Measurements from ENCODE around the gene TEX19. TPM values are rescaled to one million over a fixed set of nuclear protein-coding genes. Genes with fewer than 3 reads are reported as not detected.

The TEX19 gene
- total RNA-seq, 4 donors from 2014 or later = not detected

DNA sequence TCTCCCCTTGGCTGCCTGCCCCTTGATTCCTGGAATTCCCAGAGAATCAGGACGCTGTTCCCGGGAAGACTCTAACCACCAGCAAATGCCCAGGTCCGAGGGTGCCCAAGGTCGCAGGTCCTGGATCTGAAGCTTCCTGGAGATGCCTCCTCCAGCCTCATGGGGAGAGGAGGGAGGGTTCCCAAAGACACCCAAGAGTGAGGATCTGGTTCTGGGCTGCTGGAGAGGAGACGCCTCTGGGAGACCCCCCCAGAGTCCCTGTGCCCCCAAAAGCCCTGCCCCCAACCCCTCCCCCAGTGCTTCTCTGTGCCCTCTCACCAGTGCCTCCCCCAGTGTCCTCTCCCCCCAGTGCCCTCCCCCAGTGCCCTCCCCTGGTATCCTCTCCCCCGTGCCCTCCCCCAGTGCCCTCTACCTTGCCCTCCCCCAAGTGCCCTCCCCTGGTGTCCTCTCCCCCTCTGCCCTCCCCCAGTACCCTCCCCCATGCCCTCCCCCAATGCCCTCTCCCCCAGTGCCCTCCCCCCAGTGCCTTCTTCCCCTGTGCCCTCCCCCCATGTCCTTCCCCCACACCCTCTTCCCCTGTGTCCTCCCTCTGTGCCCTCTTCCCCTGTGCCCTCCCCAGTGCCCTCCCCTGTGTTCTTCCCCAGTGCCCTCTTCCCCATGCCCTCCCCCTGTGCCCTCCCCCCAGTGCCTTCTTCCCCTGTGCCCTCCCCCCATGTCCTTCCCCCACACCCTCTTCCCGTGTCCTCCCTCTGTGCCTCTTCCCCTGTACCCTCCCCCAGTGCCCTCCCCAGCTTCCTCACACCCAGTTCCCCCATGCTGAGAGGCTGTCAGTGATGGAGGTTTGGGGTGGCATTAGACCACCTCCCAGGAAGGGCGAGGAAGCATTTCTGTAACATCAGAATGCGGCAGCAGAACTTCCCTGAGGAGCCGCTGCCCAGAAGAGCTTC is 19.1 kb upstream of the TEX19 start:
- TF ChIP-seq, protein P1, sequence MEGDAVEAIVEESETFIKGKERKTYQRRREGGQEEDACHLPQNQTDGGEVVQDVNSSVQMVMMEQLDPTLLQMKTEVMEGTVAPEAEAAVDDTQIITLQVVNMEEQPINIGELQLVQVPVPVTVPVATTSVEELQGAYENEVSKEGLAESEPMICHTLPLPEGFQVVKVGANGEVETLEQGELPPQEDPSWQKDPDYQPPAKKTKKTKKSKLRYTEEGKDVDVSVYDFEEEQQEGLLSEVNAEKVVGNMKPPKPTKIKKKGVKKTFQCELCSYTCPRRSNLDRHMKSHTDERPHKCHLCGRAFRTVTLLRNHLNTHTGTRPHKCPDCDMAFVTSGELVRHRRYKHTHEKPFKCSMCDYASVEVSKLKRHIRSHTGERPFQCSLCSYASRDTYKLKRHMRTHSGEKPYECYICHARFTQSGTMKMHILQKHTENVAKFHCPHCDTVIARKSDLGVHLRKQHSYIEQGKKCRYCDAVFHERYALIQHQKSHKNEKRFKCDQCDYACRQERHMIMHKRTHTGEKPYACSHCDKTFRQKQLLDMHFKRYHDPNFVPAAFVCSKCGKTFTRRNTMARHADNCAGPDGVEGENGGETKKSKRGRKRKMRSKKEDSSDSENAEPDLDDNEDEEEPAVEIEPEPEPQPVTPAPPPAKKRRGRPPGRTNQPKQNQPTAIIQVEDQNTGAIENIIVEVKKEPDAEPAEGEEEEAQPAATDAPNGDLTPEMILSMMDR (IDR thresholded peaks at IDR 0.05) = no peak
- no peak for TF ChIP-seq POLR2A (IDR thresholded peaks at IDR 0.05)
- no peak overlapping the region for H3K4me3 ChIP-seq (ENCODE audit: low read depth, poor library complexity, severe bottlenecking)
- intact Hi-C loops (cut with DNase I; ENCODE audit: low total_unique reads) = no loop called here

DNA sequence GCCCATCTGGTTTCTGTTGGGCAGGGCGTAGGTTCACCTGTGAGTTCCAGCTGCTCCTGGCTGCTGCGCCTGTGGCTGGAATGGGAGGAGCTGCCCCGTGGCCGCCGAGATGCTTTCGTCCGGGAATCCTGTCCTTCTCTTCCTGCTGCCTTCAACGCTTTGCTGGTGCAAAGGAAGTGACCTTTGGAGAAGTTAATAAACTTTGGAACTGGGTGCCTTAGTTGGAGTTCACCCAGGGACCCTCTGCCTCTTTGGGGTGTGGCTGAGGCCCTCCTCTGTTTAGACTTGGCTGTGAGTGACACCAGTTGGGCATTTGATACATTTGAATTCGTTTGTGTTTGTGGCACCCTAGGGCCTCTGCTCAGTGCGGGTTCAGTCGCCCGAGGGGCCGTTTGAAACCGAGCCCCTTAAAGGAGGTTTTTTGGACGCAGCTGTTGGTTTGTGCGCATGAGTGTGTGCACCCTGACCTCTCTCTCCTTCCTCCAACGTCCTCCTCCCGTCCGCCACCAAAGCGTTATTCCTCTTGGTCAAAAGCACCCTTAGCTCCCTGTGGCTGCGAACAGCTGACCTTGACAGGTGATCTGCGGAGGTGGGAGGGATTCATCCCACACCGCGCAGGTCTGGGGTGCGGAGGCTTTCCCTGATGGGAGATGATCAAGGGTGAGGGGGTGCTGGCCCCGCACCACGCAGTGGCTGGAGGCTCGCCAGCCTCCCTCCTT is 16.5 kb upstream of the TEX19 start:
- TF ChIP-seq, protein P1 (IDR thresholded peaks at IDR 0.05) = no peak
- TF ChIP-seq POLR2A (IDR thresholded peaks at IDR 0.05) = no peak
- DNase-seq (ENCODE audit: low spot score in 2 of 2) = no peak
- 76 to 80% methylated on average over 28 of the region's 28 CpGs for WGBS, 2 donors
- intact Hi-C loops (cut with DNase I; ENCODE audit: low total_unique reads) = no loop called here
- H3K4me3 ChIP-seq (ENCODE audit: low read depth, poor library complexity, severe bottlenecking) = no peak overlapping the region

More for the DNA sequence above, 19.1 kb upstream of the TEX19 start:
- 43 to 51% methylated on average over 9 of the region's 10 CpGs for WGBS, 2 donors
- DNase-seq (ENCODE audit: low spot score in 2 of 2) = no peak

DNA sequence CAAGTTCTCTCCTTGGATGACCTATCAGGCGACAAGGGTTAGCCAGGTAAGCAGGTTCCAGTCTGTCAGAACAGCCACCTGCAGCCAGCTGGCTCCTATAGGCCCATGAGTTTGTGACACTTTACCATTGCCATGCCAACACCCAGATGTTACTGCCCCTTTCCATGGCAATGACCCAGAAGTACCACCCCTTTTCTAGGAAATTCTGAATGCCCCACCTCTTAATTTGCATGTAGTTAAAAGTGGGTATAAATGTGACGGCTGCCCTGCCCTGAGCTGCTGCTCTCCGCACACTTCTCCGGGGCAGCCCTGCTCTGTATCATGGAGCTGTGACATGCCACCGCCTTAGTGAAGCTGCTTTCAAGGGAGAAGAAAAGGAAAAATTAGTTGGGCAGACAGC is 15.5 kb upstream of the TEX19 start:
- H3K4me3 ChIP-seq (ENCODE audit: low read depth, poor library complexity, severe bottlenecking) = no peak overlapping the region
- intact Hi-C loops (cut with DNase I; ENCODE audit: low total_unique reads) = no loop called here
- DNase-seq (ENCODE audit: low spot score in 2 of 2) = no peak
- TF ChIP-seq POLR2A (IDR thresholded peaks at IDR 0.05) = no peak
- TF ChIP-seq, protein P1 (IDR thresholded peaks at IDR 0.05) = no peak
- 90 to 95% methylated on average over 5 of the region's 5 CpGs for WGBS, 2 donors

DNA sequence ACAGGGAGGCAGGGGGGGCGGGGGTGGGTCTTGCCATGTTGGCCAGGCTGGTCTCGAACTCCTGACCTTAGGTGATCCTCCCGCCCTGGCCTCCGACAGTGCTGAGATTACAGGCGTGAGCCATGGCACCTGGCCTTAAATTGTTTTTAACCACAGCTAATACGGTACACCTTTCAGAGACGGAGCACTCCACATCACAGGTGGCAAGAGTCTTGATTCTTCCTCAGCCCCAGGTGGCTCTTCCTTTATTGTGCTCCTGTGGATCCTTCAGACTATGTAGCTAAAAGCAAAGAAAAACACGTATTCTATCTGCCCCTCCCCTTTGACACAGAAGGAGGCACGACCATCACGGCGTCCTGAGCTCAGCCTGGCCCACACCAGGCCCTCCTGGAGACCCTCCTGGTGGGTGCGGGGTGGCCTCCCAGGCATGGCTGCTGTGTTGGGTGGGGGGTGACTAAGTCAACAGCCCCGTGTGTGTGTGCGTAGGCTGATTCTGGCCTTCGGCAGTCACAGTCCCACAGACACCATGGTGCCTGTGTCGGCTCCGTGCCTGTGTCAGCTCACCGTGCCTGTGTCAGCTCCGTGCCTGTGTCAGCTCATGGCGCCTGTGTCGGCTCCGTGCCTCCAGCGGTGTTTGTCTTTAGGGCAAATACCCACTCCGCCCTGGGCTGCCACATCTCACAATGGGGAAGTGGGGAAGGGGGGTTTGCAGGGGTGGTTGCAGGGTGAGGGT is 14.7 kb upstream of the TEX19 start:
- intact Hi-C loops (cut with DNase I; ENCODE audit: low total_unique reads) = no loop called here
- 83 to 87% methylated on average over 16 to 24 of the region's 24 CpGs for WGBS, 2 donors
- DNase-seq (ENCODE audit: low spot score in 2 of 2) = no peak
- TF ChIP-seq, protein P1 (IDR thresholded peaks at IDR 0.05) = no peak
- no peak for TF ChIP-seq POLR2A (IDR thresholded peaks at IDR 0.05)
- no peak overlapping the region for H3K4me3 ChIP-seq (ENCODE audit: low read depth, poor library complexity, severe bottlenecking)

DNA sequence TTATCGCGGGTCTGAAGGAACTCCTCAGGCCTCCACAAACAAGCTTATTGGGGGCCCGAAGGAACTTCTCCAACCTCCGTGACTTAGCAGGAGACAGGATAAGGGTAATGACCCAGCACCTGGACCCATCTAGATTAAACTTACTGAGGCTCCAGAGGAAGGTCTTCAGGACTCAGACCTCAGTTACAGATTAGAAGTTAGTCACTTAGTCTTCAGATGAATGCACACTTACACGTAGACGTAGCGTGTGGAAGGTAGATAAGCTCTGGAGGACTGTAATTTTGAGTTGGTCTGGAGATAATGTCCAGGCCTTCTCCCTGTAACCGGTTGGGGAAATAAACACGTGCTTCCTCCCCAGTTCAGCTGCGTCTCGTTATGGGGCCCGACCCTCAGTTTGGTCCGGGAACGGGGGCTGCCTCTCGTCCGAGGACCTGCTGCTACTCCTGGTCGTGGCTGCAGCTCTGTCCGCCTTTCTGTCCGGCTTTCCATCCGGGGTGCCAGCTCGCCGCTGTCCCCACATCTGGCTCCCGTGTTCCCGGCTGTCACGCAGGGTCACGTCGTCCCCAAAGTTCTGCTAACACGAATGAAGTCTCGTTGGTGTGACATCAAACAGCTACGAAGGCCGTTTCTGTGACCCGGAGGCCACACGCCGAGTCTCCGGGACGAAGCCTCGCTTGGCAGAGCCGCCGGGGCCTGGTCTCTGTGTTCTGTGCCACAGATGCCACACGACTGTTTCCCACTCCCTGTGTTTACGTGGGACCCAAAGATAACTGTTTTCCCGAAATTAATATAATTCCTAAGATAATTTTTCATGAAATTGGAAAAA is 13.7 kb upstream of the TEX19 start:
- no peak overlapping the region for H3K4me3 ChIP-seq (ENCODE audit: low read depth, poor library complexity, severe bottlenecking)
- WGBS, 2 donors = 88 to 93% methylated on average over 42 of the region's 42 CpGs
- intact Hi-C loops (cut with DNase I; ENCODE audit: low total_unique reads) = no loop called here
- TF ChIP-seq, protein P1 (IDR thresholded peaks at IDR 0.05) = no peak
- TF ChIP-seq POLR2A (IDR thresholded peaks at IDR 0.05) = no peak
- DNase-seq (ENCODE audit: low spot score in 2 of 2) = no peak
